ENCODE results near the gene EEF1AKMT2.
"Not testable (repeated sequence)": the region's sequence is repeated elsewhere in the genome, so short reads cannot be mapped to it uniquely, and the experiment has no call there.

EEF1AKMT2 gene

DNA sequence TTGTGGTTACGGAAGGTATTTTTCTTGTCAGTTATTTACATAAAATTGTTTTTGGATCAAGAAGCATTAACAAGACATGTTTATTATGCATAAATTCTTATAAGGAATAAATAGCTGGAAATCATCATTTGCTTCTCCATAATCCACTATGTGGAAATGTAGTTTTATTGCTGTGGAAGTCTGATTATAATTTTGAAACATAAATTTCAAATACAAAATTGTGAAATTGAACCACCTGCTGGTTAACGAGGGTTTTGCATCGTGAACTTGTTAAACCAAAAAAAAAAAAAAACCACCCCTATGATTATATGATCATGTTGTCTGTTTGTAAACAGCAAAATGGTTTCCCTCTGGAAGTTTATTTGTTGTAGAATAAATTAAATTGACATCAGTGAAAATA lies 35.8 kb upstream of the EEF1AKMT2 start:
- no peak overlapping the region for H3K27ac ChIP-seq
- peaks cover 48 to 65% (median 54%) of the 10 kb centered on the region in 3 donors for H3K36me3 ChIP-seq
- DNase-seq = no peak
- intact Hi-C loops (cut with DNase I; ENCODE audit: low total_unique reads) = loop anchor here (10.0 kb wide), 1 partner anchor 293 kb away; no protein-coding TSS in a partner anchor
- H3K9me3 ChIP-seq = no peaks in the 10 kb centered on the region
- no peaks in the 10 kb centered on the region for H3K4me1 ChIP-seq
- no peak overlapping the region for H3K4me3 ChIP-seq
- TF ChIP-seq CTCF (IDR thresholded peaks at IDR 0.05) = peak; percentile 45 to 49
- H3K27me3 ChIP-seq = no peaks in the 10 kb centered on the region

- H3K27ac ChIP-seq = no peak overlapping the region
- H3K4me1 ChIP-seq = no peaks in the 10 kb centered on the region
- no peak for TF ChIP-seq CTCF (IDR thresholded peaks at IDR 0.05)
- no peak overlapping the region for H3K4me3 ChIP-seq
- DNase-seq = no peak
- intact Hi-C loops (cut with DNase I; ENCODE audit: low total_unique reads) = loop anchor here (10.0 kb wide), 1 partner anchor 291 kb away; no protein-coding TSS in a partner anchor
- no peaks in the 10 kb centered on the region for H3K9me3 ChIP-seq
- no peaks in the 10 kb centered on the region for H3K27me3 ChIP-seq
- H3K36me3 ChIP-seq = peaks cover 37 to 65% (median 51%) of the 10 kb centered on the region in 3 donors
Measured at GRCh38 chr10:124826262-124826661, 34.6 kb upstream of the EEF1AKMT2 start.

- Histone ChIP-seq H3K27ac (no peak overlapping the region), H3K36me3 (peaks cover 39 to 65% (median 48%) of the 10 kb centered on the region in 3 donors), H3K4me3 (no peak overlapping the region), H3K9me3 (no peaks in the 10 kb centered on the region), H3K27me3 (no peaks in the 10 kb centered on the region), H3K4me1 (no peaks in the 10 kb centered on the region)
- no peak for TF ChIP-seq CTCF (IDR thresholded peaks at IDR 0.05)
- intact Hi-C loops (cut with DNase I; ENCODE audit: low total_unique reads) = loop anchor here (10.0 kb wide), 1 partner anchor 291 kb away; no protein-coding TSS in a partner anchor
- no peak for DNase-seq
Measured at GRCh38 chr10:124825702-124826101, 34.0 kb upstream of the EEF1AKMT2 start.

DNA sequence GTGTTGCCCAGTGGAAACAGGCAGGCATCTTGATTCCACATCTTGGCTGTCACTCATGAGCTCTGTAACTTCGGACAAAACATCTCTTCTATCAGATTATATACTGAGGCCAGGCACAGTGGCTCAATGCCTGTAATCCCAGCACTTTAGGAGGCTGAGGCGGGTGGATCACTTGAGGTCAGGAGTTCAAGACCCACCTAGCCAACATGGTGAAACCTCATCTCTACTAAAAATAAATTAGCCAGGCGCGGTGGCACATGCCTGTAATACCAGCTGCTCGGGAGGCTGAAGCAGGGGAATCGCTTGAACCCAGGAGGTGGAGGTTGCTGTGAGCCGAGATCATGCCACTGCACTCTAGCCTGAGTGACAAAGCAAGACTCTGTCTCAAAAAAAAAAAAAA lies 33.2 kb upstream of the EEF1AKMT2 start:
- H3K36me3 ChIP-seq = peaks cover 38 to 65% (median 48%) of the 10 kb centered on the region in 3 donors
- intact Hi-C loops (cut with DNase I; ENCODE audit: low total_unique reads) = loop anchor here (10.0 kb wide), 1 partner anchor 290 kb away; no protein-coding TSS in a partner anchor
- H3K27me3 ChIP-seq = not testable (repeated sequence)

DNA sequence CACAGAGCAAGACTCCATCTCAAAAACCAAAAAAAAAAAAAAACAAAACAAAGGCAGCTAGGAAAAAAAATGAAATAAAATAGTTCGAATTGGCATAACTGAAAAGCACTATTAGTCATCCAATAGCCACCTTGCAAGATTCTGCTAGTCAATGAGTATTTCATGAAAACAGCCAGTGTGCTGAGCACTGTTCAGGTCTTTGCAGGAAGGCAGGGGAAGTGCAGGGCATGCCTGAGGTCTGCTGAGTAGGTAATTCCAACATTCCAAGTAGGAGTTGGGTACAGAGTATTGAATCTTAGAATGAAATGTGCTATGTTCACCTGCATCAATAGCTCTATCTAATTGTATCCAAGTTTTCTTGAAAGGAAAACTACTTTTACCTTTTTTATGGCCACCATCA lies 32.8 kb upstream of the EEF1AKMT2 start:
- H3K4me3 ChIP-seq = no peak overlapping the region
- intact Hi-C loops (cut with DNase I; ENCODE audit: low total_unique reads) = loop anchor here (10.0 kb wide), 1 partner anchor 290 kb away; no protein-coding TSS in a partner anchor
- peaks cover 34 to 64% (median 44%) of the 10 kb centered on the region in 3 donors for H3K36me3 ChIP-seq
- H3K9me3 ChIP-seq = no peaks in the 10 kb centered on the region
- H3K4me1 ChIP-seq = no peaks in the 10 kb centered on the region
- no peaks in the 10 kb centered on the region for H3K27me3 ChIP-seq
- DNase-seq = no peak
- no peak for TF ChIP-seq CTCF (IDR thresholded peaks at IDR 0.05)
- no peak overlapping the region for H3K27ac ChIP-seq

More for the DNA sequence above, 33.2 kb upstream of the EEF1AKMT2 start:
- not testable (repeated sequence) for H3K27ac ChIP-seq, H3K4me1 ChIP-seq, H3K9me3 ChIP-seq, H3K4me3 ChIP-seq, DNase-seq

DNA sequence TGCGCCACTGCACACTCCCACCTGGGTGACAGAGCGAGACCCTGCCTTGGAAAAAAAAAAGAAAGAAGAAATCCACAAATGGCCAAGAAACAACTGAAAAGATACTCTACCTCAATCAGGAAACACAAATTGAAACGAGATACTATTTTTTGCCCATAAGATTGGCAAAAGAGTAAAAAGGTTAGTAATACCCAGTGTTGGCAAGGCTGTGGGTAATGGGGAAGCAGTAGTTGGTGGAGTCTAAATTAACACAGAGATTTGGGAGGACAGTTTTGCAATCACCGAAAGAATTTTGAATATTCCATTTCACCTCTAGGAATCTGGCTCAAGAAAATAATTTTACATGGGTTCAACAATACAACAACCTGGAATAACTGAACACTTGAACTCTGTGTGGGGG lies 29.8 kb upstream of the EEF1AKMT2 start:
- no peak overlapping the region for H3K27ac ChIP-seq
- no peaks in the 10 kb centered on the region for H3K4me1 ChIP-seq
- H3K36me3 ChIP-seq = peaks cover 11 to 58% (median 37%) of the 10 kb centered on the region in 3 donors
- intact Hi-C loops (cut with DNase I; ENCODE audit: low total_unique reads) = loop anchor here (10.0 kb wide), 1 partner anchor 287 kb away; no protein-coding TSS in a partner anchor
- H3K9me3 ChIP-seq = no peaks in the 10 kb centered on the region
- H3K27me3 ChIP-seq = no peaks in the 10 kb centered on the region
- no peak for TF ChIP-seq CTCF (IDR thresholded peaks at IDR 0.05)
- no peak overlapping the region for H3K4me3 ChIP-seq
- DNase-seq = no peak

Measured in tibial artery (tissue), 4 donors.